A673 (cell line): ENCODE data around the gene IL19.

Experiments used
- EZH2 ChIP-seq: fragments of 200-600 bp; sonication (generic); IDR thresholded peaks from 2 replicates; pipeline ENCODE4 v1.6.1; 2017; ENCODE audit warnings: borderline replicate concordance, low read depth, mild to moderate bottlenecking, mixed read lengths, antibody characterized with exemption, low read length; ENCODE audit not compliant: poor library complexity, severe bottlenecking
- TF ChIP-seq, protein P1 (sequence below): fragments of 300-800, 200-600 bp; sonication (generic); conservative IDR thresholded peaks from 2 replicates; pipeline ENCODE4 v1.5.1; 2017; ENCODE audit warnings: low read depth, mild to moderate bottlenecking, antibody characterized with exemption, low read length, moderate library complexity, mixed read lengths

DNA sequence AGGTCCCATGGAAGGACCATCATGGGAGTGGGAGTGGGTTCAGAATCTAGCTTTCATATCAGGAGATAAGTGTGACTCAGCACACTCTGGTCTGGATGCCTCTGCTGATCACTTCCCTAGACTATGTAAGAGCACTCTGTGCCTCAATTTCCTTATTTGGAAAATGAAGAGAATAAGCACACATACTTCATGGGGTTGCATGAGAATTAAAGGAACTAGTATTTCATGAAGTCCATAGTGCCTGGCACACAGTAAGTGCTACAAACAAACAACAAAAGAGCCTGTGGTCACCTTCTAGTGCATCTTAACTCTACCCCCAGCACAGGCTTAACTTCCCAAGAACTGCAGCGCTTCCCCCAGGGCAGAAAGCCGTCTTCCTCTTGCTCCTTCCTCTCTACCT is 85.3 kb downstream of the IL19 start:
- TF ChIP-seq, protein P1, sequence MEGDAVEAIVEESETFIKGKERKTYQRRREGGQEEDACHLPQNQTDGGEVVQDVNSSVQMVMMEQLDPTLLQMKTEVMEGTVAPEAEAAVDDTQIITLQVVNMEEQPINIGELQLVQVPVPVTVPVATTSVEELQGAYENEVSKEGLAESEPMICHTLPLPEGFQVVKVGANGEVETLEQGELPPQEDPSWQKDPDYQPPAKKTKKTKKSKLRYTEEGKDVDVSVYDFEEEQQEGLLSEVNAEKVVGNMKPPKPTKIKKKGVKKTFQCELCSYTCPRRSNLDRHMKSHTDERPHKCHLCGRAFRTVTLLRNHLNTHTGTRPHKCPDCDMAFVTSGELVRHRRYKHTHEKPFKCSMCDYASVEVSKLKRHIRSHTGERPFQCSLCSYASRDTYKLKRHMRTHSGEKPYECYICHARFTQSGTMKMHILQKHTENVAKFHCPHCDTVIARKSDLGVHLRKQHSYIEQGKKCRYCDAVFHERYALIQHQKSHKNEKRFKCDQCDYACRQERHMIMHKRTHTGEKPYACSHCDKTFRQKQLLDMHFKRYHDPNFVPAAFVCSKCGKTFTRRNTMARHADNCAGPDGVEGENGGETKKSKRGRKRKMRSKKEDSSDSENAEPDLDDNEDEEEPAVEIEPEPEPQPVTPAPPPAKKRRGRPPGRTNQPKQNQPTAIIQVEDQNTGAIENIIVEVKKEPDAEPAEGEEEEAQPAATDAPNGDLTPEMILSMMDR = no peak
- no peak for TF ChIP-seq EZH2
